ENCODE results near the gene NPR2.

The NPR2 gene

GRCh38 chr9:35789541-35789940 lies 1.9 kb upstream of the NPR2 start:
- TF ChIP-seq CTCF (conservative IDR thresholded peaks at IDR 0.05; ENCODE audit: low read depth, low read length), result no peak
- H3K4me3 ChIP-seq (ENCODE audit: low read depth, low read length), result no peak overlapping the region

GRCh38 chr9:35790025-35790384 lies 1.4 kb upstream of the NPR2 start:
- no peak overlapping the region for H3K4me3 ChIP-seq (ENCODE audit: low read depth, low read length)
- DNase-seq (ENCODE audit: low read depth), result no peak
- TF ChIP-seq CTCF (conservative IDR thresholded peaks at IDR 0.05; ENCODE audit: low read depth, low read length), result no peak

More at GRCh38 chr9:35789541-35789940, 1.9 kb upstream of the NPR2 start:
- no peak for DNase-seq (ENCODE audit: low read depth)

GRCh38 chr9:35790385-35791296 lies 750 bp upstream of the NPR2 start:
- H3K4me3 ChIP-seq (ENCODE audit: low read depth, low read length), result peak overlapping the region; percentile 63
- TF ChIP-seq CTCF (conservative IDR thresholded peaks at IDR 0.05; ENCODE audit: low read depth, low read length), result peak; percentile 90
- peak; percentile 92 for DNase-seq (ENCODE audit: low read depth)

GRCh38 chr9:35792024-35792813 lies 828 bp downstream of the NPR2 start:
- H3K4me3 ChIP-seq (ENCODE audit: low read depth, low read length), result peak overlapping the region; percentile 63
- no peak for TF ChIP-seq CTCF (conservative IDR thresholded peaks at IDR 0.05; ENCODE audit: low read depth, low read length)
- DNase-seq (ENCODE audit: low read depth), result no peak

- TF ChIP-seq CTCF (conservative IDR thresholded peaks at IDR 0.05; ENCODE audit: low read depth, low read length), result no peak
Measured at GRCh38 chr9:35792826-35793225, 1.4 kb downstream of the NPR2 start.

GRCh38 chr9:35793461-35793860 lies 2.1 kb downstream of the NPR2 start:
- no peak for TF ChIP-seq CTCF (conservative IDR thresholded peaks at IDR 0.05; ENCODE audit: low read depth, low read length)
- H3K4me3 ChIP-seq (ENCODE audit: low read depth, low read length), result no peak overlapping the region
- no peak for DNase-seq (ENCODE audit: low read depth)

More at GRCh38 chr9:35792826-35793225, 1.4 kb downstream of the NPR2 start:
- no peak for DNase-seq (ENCODE audit: low read depth)
- H3K4me3 ChIP-seq (ENCODE audit: low read depth, low read length), result no peak overlapping the region
